GM12878 (cell line): Measurements from ENCODE around the gene ARHGAP9. TPM values are rescaled to one million over a fixed set of nuclear protein-coding genes. Genes with fewer than 3 reads are reported as not detected.
A peak's percentile ranks its signal among the peaks of the same experiment; 100 is the strongest.

Experiments used
- ATAC-seq: fragments of 200-7000 bp; cut with Tn5 transposase; 3 replicates; pipeline ENCODE4 v1.9.1; 2020; ENCODE audit warnings: mild to moderate bottlenecking, moderate library complexity
- BruUV-seq: library from RNA; stranded (reverse); fragments of 400-500 nt; replicated peaks from 2 replicates; lab custom pipeline; 2021; lab: Mats Ljungman, UMichigan
- CTCF ChIA-PET: fragments of 300-600 bp; sonication (Branson Sonifier 250); formaldehyde crosslinking; extraction: SDS; loops from one replicate; lab custom pipeline; 2021; ENCODE audit warnings: inconsistent platforms; lab: Yijun Ruan, JAX
- POLR2A ChIA-PET: fragments of 350-600 bp; formaldehyde crosslinking; extraction: SDS; loops from one replicate; lab custom pipeline; 2021; ENCODE audit warnings: inconsistent platforms; lab: Charles Lee
- RAD21 ChIA-PET: fragments of 300-600 bp; sonication (Branson Sonifier 250); formaldehyde crosslinking; loops from one replicate; lab custom pipeline; 2023; ENCODE audit warnings: antibody characterized with exemption; ENCODE audit not compliant: unreplicated experiment; lab: Charles Lee
- SMC1A ChIA-PET: fragments of 300-600 bp; sonication (Branson Sonifier 250); formaldehyde crosslinking; loops from one replicate; lab custom pipeline; 2023; ENCODE audit not compliant: unreplicated experiment, uncharacterized antibody; lab: Charles Lee
- DNase-seq: peaks from one replicate; pipeline ENCODE4 v3.0.0-alpha.2; 2011; ENCODE audit warnings: low read depth, low spot score
- FAIRE-seq: peaks from 3 replicates; lab custom pipeline; 2011; peaks lifted over from hg19 to GRCh38; lab: Jason Lieb, UNC
- H2AFZ ChIP-seq: 2 replicates; pipeline ENCODE4 v1.6.0; 2011; ENCODE audit warnings: low read depth, low read length, control low read depth; ENCODE audit not compliant: control insufficient read depth
- H3K27ac ChIP-seq: 2 replicates; pipeline ENCODE4 v1.5.1; 2011; ENCODE audit warnings: control low read depth; ENCODE audit not compliant: control insufficient read depth, insufficient read depth
- H3K27me3 ChIP-seq, 2 experiments: replicated peaks in 1 of 2; 2 replicates each; pipeline versions ENCODE4 v1.6.0 to v1.6.1; 2011; ENCODE audit warnings: low read length in 1 of 2; ENCODE audit not compliant: control insufficient read depth in 2 of 2, insufficient read depth in 2 of 2
- H3K36me3 ChIP-seq, 2 experiments: 2 replicates each; pipeline ENCODE4 v1.5.1; 2011; ENCODE audit warnings: low read length in 1 of 2; ENCODE audit not compliant: control insufficient read depth in 2 of 2, insufficient read depth in 2 of 2
- H3K4me1 ChIP-seq: 2 replicates; pipeline ENCODE4 v1.6.1; 2011; ENCODE audit warnings: mild to moderate bottlenecking, low read length, moderate library complexity, mixed read lengths; ENCODE audit not compliant: control insufficient read depth, insufficient read depth
- H3K4me2 ChIP-seq: 2 replicates; pipeline ENCODE4 v1.6.0; 2011; ENCODE audit warnings: control low read depth; ENCODE audit not compliant: control insufficient read depth, insufficient read depth
- H3K4me3 ChIP-seq: fragments of 200-600 bp; sonication (generic); 2 replicates; pipeline ENCODE4 v1.5.1; 2016
- H3K79me2 ChIP-seq: 2 replicates; pipeline ENCODE4 v1.6.0; 2011; ENCODE audit warnings: low read length; ENCODE audit not compliant: control insufficient read depth, insufficient read depth
- H3K9ac ChIP-seq: 2 replicates; pipeline ENCODE4 v1.8.0; 2011; ENCODE audit warnings: low read length, control low read depth, mixed read lengths; ENCODE audit not compliant: control insufficient read depth, insufficient read depth
- H3K9me3 ChIP-seq: replicated peaks from 3 replicates; pipeline ENCODE4 v1.5.1; 2011; ENCODE audit warnings: mild to moderate bottlenecking, low read length; ENCODE audit not compliant: control insufficient read depth, insufficient read depth
- H4K20me1 ChIP-seq: 2 replicates; pipeline ENCODE4 v1.6.0; 2011; ENCODE audit not compliant: control insufficient read depth, insufficient read depth
- CHD4 ChIP-seq: fragments of 200-600 bp; sonication (generic); IDR thresholded peaks from 2 replicates; pipeline ENCODE4 v1.6.1; 2016; ENCODE audit warnings: mild to moderate bottlenecking
- HDGF ChIP-seq: fragments of 450-650 bp; IDR thresholded peaks from 2 replicates; pipeline ENCODE4 v1.6.1; 2016; ENCODE audit warnings: antibody characterized with exemption
- PAX8 ChIP-seq: fragments of 450-650 bp; IDR thresholded peaks from 2 replicates; pipeline ENCODE4 v1.6.1; 2017; ENCODE audit warnings: mild to moderate bottlenecking, moderate library complexity
- POLR2A ChIP-seq: IDR thresholded peaks from 2 replicates; pipeline ENCODE4 v1.6.1; 2011; ENCODE audit warnings: low read depth, mild to moderate bottlenecking, low read length
- POLR2AphosphoS5 ChIP-seq: IDR thresholded peaks from 2 replicates; pipeline ENCODE4 v1.6.1; 2011; ENCODE audit warnings: mild to moderate bottlenecking, low read length, inconsistent platforms
- RELA ChIP-seq: fragments of 450-650 bp; IDR thresholded peaks from 2 replicates; pipeline ENCODE4 v1.8.0; 2014; ENCODE audit warnings: borderline replicate concordance; ENCODE audit not compliant: partially characterized antibody
- SMARCA5 ChIP-seq: fragments of 450-650 bp; IDR thresholded peaks from 2 replicates; pipeline ENCODE4 v1.6.1; 2017; ENCODE audit warnings: mild to moderate bottlenecking
- TARDBP ChIP-seq: IDR thresholded peaks from 2 replicates; pipeline ENCODE4 v1.6.1; 2016; ENCODE audit warnings: borderline replicate concordance
- TCF12 ChIP-seq: IDR thresholded peaks from 2 replicates; pipeline ENCODE4 v1.6.1; 2011; ENCODE audit warnings: low read depth, mild to moderate bottlenecking, low read length
- WGBS: methylation state at CpG from one replicate; pipeline ENCODE4 v1.1.6; 2016; ENCODE audit warnings: low lambda C conversion rate; ENCODE audit not compliant: insufficient replicate concordance, insufficient coverage; ENCODE audit errors: missing lambda C conversion rate; 5-methylcytosine and 5-hydroxymethylcytosine counted together
- in situ Hi-C: fragments of 300-500 bp; cut with MboI; formaldehyde crosslinking; loops from 9 replicates; pipeline ENCODE4 v1.14.3; 2018; ENCODE audit warnings: mixed read lengths
- intact Hi-C: fragments of 100-400 bp; cut with micrococcal nuclease; formaldehyde crosslinking; loops from one replicate; pipeline ENCODE4 v1.14.2; 2022; ENCODE audit not compliant: unreplicated experiment
- polyA plus RNA-seq, 11 experiments: library from polyadenylated mRNA; depleted of rRNA in 4 of 11; unstranded in 6 of 11; stranded (reverse) in 5 of 11; fragments of >200 nt; fragmentation: Nextera tagmentation in 4 of 11; fragmentation: Illumina TruSeq in 1 of 11; extraction: Ambion mirVana in 4 of 11; extraction: Trizol in 1 of 11; gene quantifications; 1 replicate in 1 of 11; 2 replicates in 10 of 11; pipeline versions ENCODE4 v1.2.1 to v1.2.3, GENCODE V29; 2011 to 2016; ENCODE audit warnings: inconsistent platforms in 2 of 11, missing spikeins in 2 of 11, low read depth in 1 of 11
- total RNA-seq, 4 experiments: library from RNA; depleted of rRNA in 3 of 4; stranded (reverse); fragments of >200 nt in 3 of 4; fragmentation: Illumina TruSeq in 1 of 4; extraction: Trizol in 1 of 4; gene quantifications; 2 replicates each; pipeline versions ENCODE4 v1.2.1 to v1.2.3, GENCODE V29; 2013 to 2021

Gene ARHGAP9
- total and polyA plus RNA-seq, 10 of the 15 experiments (the other 5 are each of a cell fraction or from before 2014, with no cell fraction given) = 19.5 to 102 (median 76.8) TPM

GRCh38 chr12:57488402-57489156 lies 8.9 kb upstream of the ARHGAP9 start:
- no TSS peak for BruUV-seq

More at GRCh38 chr12:57488402-57489156, 8.9 kb upstream of the ARHGAP9 start:
- 28% methylated on average over 11 of the region's 11 CpGs for WGBS
- ChIA-PET POLR2A (interaction anchor here (0.6 to 1.6 kb wide), 3 partner anchors 10 to 56 kb away, joined by 3 to 5 read pairs (median 4); partner anchors contain the start of gene DDIT3), RAD21 (interaction anchor here (0.6 to 1.2 kb wide), 2 partner anchors 12 to 35 kb away, joined by 3 read pairs; no protein-coding TSS in a partner anchor), CTCF (interaction anchor here (0.9 to 1.8 kb wide), 3 partner anchors 11 to 30 kb away, joined by 3 to 6 read pairs (median 5); no protein-coding TSS in a partner anchor), SMC1A (no interaction called here)
- Histone ChIP-seq H3K9me3 (no peaks in the 10 kb centered on the region), H3K4me3 (peak overlapping the region; percentile 97), H3K4me2 (peak overlapping the region; percentile 58), H3K79me2 (peaks cover 17% of the 10 kb centered on the region), H2AFZ (no peak overlapping the region), H3K27ac (peak overlapping the region; percentile 76), H3K9ac (peak overlapping the region; percentile 74), H3K4me1 (peaks cover 6% of the 10 kb centered on the region), H4K20me1 (no peaks in the 10 kb centered on the region), H3K27me3 (no peaks in the 10 kb centered on the region), H3K36me3 (peaks cover 6 to 19% of the 10 kb centered on the region in 2 experiments)
- DNase-seq (no peak), FAIRE-seq (no peak), ATAC-seq (peak; percentile 10; the same call in 2 of the 3 replicates)
- intact Hi-C loops (no loop called here), in situ Hi-C loops (no loop called here)
- TF ChIP-seq CHD4 = no peak
- TF ChIP-seq TCF12 = peak; percentile 57; the same call in 1 of the 2 replicates
- TF ChIP-seq RELA = no peak
- no peak for TF ChIP-seq TARDBP
- TF ChIP-seq PAX8 = no peak
- peak; percentile 55; the same call in 1 of the 2 replicates for TF ChIP-seq HDGF
- TF ChIP-seq SMARCA5 = no peak
- TF ChIP-seq POLR2AphosphoS5 = no peak
- 0 out of 2 replicates have a peak, but pooled peaks have one; percentile 9 for TF ChIP-seq POLR2A
